ENCODE results near the gene RNF114.
"Not testable (repeated sequence)": the region's sequence is repeated elsewhere in the genome, so short reads cannot be mapped to it uniquely, and the experiment has no call there.

- TF ChIP-seq CTCF, POLR2A (IDR thresholded peaks at IDR 0.05): not testable (repeated sequence)
Measured at GRCh38 chr20:49998478-49999188, 62.4 kb downstream of the RNF114 start.
